C4-2B (cell line): ENCODE results near the gene PIERCE2.

Source experiments
- CTCF ChIP-seq: fragments of 450-650 bp; conservative IDR thresholded peaks from 2 replicates; pipeline ENCODE4 v1.5.1; 2017; ENCODE audit warnings: mild to moderate bottlenecking
- ZFX ChIP-seq: fragments of 450-650 bp; IDR thresholded peaks from 2 replicates; pipeline ENCODE4 v1.6.1; 2017

DNA sequence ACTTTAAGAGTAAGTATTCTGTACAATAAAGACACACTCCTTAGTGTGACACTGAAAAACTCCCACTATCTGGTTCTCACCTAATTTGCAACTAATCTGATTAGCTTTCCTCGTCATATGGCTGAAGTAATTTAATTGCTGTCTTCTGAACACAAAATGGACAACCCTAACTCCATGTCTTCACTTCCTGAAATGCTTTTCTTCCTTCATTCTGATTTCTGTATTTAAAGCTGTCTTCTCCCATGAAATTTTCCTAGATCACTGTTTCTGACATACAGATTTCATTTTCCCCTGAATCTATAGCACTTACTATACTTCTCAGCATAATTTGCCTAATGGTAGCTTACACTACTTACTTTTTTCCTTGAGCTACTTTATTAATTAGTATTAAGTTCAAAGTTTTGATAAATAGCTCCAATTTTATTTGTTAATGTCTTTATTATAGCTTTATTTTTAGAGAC is 6.5 kb upstream of the PIERCE2 start:
- TF ChIP-seq CTCF = no peak
- no peak for TF ChIP-seq ZFX
